Renal cortical epithelial cell (primary cell): ENCODE measurements around the gene KNSTRN. TPM values are rescaled to one million over a fixed set of nuclear protein-coding genes. Genes with fewer than 3 reads are reported as not detected.
A peak's percentile ranks its signal among the peaks of the same experiment; 100 is the strongest.

Source experiments
- DNase-seq: peaks from one replicate; pipeline ENCODE4 v3.0.0-alpha.2; 2011; ENCODE audit warnings: low read depth
- total RNA-seq: library from RNA; depleted of rRNA; stranded (reverse); fragments of >200 nt; gene quantifications from 2 replicates; pipeline ENCODE4 v1.2.3, GENCODE V29; 2014

Gene KNSTRN
- total RNA-seq, 1 donor from 2014 or later = 34.2 TPM

DNA sequence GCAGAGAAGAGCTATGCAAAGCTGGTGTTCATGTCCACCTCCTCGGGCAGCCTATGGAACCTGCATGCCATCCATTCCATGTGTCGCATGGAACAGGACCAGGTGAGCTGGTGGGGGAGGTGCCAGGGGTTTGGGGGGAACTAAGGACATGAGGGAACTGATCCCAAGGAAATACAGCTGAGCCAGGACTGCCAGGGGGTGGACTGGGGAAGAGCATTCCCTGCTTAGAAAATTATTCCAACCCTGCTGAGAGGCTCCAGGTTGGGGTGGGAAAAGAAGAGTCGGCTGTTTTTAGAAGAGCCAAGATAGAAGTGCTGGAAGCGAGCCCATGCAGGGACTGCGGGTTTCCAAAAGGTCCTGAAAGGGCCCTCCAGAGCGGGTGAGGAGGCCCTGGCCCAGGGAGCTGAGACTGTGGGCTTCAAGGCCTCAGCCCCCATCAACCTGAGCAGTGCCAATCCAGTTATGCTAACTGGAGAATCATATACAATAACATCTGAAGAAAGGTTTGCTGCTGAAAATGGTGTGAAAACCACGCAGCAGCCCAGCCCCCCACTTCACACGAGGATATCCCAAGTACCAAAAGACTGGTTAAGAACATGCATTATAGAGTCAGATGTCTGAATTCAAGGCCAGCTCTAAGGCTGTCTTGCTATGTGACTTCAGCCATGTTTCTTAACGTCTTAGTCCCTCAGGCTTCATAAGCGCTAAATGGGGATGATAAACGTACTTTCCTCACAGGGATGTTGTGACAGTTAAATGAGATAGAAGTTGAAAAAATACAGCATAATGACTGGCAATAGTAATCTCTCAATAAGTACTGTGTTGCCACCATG, 16.7 kb upstream of the KNSTRN start:
- DNase-seq = no peak

DNA sequence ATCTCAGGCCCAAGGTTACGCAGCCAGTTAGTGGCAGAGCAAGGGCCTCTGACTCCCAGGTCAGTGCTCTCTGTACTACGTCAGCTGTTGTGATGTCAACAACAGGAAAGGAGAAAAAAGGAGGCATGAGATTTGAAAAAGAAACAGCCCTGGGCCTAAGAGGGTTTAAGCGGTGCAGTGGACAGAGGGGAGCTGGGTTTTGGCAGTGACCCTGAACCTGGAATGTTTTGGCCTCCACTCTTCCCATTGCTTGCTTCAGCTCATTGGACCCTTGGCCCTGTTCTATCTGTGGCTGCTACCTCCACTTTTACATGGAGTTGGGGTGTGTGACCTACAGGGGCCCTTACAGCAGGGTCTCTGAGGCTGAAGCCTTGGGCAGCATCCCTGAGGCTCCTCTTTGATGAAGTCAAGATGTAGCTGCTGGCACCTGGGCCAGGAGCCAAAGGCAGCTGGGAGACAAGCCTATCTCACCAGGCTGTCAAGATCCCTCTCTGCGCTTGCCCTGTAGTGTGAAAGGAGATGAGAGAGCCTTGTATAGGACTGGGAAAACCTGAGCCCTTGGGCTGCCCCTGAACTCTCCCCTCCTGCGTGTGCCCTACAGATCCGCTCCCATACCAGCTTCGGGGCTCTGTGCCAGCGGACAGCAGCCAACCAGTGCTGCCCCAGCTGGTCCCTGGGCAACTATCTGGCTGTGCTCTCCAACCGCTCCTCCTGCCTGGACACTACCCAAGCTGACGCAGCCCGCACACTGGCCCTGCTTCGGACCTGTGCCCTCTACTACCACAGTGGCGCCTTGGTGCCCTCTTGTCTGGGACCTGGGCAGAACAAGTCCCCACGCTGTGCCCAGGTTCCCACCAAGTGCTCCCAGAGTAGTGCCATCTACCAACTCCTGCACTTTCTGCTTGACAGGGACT, 15.8 kb upstream of the KNSTRN start:
- DNase-seq = no peak

DNA sequence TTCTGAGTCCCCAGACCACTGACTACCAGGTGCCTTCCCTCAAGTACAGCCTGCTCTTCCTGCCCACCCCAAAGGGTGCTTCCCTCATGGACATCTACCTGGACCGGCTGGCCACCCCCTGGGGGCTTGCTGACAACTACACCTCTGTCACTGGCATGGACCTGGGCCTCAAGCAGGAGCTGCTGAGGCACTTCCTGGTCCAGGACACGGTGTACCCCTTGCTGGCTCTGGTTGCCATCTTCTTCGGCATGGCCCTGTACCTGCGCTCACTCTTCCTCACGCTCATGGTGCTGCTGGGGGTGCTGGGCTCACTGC, 15.2 kb upstream of the KNSTRN start:
- DNase-seq = no peak

DNA sequence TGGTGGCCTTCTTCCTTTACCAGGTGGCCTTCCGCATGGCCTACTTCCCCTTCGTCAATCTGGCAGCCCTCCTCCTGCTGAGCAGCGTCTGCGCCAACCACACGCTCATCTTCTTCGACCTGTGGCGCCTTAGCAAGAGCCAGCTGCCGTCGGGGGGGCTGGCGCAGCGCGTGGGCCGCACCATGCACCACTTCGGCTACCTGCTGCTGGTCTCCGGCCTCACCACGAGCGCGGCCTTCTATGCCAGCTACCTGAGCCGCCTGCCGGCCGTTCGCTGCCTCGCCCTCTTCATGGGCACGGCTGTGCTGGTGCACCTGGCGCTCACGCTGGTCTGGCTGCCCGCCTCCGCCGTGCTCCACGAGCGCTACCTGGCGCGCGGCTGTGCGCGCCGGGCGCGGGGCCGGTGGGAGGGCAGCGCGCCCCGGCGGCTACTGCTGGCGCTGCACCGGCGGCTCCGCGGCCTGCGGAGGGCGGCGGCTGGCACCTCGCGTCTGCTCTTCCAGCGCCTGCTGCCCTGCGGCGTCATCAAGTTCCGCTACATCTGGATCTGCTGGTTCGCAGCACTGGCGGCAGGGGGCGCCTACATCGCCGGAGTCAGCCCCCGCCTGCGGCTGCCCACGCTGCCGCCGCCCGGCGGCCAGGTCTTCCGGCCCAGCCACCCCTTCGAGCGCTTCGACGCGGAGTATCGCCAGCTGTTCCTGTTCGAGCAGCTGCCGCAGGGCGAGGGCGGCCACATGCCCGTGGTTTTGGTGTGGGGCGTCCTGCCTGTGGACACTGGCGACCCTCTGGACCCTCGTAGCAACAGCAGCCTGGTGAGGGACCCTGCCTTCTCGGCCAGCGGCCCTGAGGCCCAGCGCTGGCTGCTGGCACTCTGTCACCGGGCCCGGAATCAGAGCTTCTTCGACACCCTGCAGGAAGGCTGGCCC, 14.6 kb upstream of the KNSTRN start:
- DNase-seq = peak; percentile 72

DNA sequence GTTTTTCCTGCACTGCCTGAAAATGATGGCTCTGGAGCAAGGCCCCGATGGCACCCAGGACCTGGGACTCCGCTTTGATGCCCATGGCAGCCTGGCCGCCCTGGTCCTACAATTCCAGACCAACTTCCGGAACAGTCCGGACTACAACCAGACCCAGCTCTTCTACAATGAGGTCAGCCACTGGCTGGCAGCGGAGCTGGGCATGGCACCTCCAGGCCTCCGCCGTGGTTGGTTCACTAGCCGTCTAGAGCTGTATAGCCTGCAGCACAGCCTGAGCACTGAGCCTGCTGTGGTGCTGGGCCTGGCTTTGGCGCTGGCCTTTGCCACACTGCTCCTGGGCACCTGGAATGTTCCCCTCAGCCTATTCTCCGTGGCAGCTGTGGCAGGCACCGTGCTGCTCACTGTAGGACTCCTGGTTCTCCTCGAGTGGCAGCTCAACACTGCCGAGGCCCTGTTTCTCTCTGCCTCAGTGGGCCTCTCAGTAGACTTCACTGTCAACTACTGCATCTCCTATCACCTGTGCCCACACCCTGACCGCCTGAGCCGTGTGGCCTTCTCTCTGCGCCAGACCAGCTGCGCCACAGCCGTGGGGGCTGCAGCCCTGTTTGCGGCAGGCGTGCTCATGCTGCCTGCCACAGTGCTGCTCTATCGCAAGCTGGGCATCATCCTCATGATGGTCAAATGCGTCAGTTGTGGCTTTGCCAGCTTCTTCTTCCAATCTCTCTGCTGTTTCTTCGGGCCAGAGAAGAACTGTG, 13.6 kb upstream of the KNSTRN start:
- no peak for DNase-seq

DNA sequence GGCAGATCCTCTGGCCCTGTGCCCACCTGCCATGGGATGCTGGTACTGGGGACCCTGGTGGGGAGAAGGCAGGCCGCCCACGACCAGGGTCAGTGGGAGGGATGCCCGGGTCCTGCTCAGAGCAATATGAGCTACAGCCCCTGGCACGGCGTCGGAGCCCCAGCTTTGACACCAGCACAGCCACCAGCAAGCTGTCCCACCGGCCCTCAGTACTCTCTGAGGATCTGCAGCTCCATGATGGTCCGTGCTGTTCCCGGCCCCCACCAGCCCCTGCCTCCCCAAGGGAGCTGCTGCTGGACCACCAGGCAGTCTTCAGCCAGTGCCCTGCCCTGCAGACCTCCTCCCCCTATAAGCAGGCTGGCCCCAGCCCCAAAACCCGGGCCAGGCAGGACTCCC, 13.0 kb upstream of the KNSTRN start:
- DNase-seq = no peak

DNA sequence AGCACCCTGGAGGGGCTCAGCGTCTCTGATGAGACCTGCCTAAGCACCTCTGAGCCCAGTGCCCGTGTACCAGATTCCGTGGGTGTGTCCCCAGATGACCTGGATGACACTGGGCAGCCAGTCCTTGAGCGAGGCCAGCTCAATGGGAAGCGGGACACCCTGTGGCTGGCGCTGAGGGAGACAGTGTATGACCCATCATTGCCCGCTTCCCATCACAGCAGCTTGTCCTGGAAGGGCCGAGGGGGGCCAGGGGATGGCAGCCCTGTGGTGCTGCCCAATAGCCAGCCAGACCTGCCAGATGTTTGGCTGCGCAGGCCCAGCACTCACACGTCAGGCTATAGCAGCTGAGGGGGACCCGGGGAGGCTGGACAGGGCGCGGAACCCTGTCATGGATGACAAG, 12.6 kb upstream of the KNSTRN start:
- no peak for DNase-seq

DNA sequence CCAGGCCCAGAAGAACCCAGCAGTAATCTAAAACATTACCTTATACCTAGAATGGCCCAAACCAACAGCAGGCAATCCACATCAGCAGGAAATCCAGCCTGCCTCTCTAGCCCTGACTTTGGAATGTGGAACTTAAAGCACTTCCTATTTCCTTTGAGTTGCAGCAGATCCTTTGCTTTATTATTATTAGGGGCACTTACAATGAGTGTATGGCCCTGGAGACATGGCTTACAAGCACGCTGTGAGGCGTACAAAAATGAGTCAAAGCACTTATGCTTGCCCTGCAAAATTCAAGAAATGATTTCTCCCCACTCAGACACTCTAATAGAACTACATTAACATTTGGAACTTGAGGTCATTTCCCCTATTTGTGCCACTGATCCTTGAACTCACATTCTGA, 9.5 kb upstream of the KNSTRN start:
- no peak for DNase-seq

DNA sequence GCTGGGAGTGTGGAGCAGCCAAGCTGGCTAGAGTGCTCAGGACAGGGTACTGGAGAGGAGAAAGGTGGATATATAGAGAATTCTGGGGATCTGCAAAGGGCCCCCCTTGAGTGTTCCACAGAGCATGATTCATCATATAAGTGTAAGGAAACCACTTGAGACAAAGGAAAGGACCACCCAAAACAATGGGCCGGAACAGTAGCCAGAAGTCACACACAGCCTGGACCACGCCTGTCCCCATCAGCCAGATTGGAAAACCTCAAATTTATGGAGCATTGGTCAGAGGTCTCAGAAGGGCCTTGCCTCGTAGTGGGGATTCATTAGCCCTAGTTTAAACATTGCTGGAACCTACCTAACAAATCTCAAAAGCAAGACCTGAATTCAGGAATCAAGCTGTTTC, 4.9 kb upstream of the KNSTRN start:
- no peak for DNase-seq

DNA sequence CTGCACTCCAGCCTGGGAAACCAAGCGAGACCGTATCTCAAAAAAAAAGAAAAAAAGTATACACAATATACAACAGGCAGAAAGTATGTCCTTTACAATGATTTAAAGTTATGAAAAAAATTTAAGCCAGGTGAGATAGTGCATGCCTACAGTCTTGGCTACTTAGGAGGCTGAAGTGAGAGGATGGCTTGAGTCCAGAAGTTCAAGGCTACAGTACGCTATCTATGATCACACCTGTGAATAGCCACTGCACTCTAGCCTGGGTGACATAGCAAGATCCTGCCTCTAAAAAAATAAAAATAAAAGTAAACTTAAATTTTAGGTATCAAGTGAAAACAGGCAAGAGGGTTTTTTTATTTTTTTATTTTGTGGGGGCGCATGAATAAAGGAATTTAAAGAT, 3.1 kb upstream of the KNSTRN start:
- DNase-seq = no peak

DNA sequence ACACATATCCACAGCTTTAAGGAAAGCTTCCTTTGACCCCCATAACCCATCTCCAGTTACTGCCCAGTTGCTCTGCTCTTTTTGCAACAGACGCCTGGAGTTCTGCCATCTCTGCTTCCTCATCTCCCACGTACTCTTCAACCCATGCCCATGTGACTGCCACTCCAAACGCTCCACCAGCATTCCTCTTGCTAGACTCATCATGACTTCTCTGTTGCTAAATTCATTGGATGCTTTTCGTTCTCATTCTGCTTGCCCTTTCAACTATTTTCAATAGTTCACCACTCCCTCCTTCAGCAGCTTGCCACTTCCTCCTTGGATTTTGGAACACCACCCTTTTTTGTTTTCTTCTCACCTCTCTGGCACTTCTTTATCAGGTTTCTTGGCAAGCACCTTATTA, 2.7 kb upstream of the KNSTRN start:
- peak; percentile 92 for DNase-seq

DNA sequence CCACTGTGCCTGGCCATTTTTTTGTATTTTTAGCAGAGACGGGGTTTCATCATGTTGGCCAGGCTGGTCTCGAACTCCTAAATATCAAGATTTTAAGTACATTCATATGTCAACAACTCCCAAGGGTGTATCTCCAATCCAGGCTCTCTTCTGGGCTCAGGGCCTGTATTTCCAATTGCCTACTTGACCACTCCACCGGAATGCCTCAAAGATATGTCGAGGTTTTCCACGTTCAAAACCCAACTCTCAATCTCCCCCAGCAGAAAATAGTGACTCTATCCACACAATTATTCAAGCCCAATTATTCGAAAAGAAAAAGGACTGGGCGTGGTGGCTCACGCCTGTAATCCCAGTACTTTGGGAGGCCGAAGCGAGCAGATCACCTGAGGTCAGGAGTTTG, 1.9 kb upstream of the KNSTRN start:
- no peak for DNase-seq

DNA sequence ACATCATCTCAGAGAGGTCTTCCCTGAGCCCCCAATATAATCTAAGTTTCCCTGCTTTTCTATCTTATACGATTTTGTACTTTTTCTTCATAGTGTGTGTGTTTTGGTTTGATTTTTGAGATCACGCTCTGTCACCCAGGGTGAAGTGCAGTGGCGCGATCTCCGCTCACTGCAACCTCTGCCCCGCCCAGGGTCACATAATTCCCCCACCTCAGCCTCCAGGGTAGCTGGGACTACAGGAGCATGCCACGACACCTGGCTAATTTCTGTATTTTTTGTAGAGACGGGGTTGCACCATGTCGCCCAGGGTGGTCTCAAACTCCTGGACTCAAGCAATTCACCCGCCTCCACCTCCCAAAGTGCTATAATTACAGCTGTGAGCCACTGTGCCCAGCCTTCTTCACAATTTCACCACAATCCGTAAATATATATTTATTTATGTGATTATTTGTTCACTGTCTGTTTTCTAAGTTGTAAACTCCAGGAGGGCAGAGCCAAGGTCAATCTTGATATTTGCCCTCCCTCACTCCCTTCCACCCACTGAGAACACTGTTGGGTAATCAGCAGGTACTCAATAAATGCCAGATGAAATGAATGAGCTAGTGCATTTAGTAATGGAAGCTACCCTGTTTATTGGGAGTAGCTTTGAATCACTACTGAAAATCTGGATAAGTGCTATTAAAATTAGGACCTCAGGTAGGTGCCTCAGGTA, 547 bp upstream of the KNSTRN start:
- no peak for DNase-seq

DNA sequence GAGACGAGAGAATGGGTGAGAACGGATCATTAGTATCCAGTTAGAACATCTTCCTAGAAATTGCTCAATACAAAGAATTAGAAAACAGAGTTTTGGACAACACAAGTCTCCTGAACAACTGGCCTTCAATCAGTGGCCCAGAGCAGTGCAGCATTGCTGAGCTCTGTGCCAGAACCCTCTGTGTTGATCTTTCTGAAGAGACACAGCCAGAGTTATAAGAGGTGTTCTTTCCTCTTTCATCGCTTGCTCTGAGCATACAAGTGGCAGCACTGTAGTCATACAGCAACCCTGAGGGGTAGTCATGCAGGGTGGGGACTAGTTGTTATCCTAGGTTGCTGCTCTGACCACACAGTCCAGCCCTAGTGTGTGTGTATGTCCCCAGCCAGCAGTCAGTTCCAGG, 4.0 kb downstream of the KNSTRN start:
- no peak for DNase-seq

DNA sequence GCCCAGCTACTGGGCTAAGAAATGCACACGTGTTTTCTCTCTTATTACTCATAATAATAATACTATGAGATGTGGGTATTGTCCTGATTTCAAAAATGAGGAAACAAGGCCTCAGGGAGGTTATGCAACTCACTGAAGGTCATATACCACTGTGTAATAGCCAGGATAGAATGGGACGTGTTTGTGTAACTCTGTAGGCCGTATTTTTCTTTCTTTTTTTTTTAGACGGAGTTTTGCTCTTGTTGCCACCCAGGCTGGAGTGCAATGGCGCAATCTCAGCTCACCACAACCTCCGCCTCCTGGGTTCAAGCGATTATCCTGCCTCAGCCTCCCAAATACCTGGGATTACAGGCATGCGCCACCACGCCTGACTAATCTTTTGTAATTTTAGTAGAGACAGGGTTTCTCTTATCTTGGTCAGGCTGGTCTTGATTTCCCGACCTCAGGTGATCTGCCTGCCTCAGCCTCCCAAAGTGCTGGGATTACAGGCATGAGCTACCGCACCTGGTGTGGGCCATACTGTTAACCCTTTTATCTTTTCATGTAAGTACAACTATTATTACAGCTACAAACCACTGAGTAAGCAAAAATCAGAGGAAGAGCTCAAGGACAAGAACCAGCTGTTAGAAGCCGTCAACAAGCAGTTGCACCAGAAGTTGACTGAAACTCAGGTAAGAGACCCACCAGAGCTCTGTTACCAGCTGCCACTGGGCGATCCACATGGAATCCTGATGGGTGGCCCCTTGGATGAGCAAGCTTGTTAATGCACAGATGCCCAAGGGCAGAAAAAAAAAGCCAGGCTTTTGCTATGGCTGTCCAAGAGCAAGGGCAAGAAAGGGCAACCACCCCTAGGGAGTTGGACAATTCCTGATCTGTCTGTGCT, 6.7 kb downstream of the KNSTRN start:
- no peak for DNase-seq

DNA sequence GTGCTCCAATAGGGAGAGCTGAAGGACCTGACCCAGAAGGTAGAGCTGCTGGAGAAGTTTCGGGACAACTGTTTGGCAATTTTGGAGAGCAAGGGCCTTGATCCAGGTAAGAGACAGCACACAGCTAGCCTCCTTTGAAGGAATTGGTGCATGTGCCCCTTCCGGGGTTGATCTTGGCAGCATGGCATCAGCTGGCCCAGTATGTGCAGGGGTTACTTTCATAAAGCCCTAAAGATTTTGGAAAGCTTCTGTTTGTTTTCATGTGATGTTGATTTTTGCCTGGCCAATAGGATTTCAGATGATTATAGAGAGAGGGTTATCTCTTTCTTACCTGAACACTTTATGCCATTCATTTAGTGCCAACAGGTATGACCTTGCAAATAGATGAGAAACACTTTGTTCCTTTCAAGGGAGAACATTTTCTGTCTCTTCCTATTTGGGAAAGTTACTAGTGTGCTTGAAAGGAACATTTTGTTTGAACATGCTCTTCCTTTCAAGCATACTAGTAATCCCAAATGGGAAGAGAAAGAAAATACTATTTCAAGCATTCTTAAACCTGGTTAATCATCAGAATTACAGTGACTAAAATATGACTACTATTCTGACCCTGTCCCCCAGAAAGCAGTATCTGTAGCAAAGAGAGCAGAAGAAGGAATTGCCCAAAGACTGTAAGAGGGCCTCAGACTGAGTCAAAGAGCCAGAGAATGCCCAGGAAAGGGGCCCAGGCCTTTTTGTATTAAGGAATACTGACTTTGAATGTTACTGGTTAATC, 7.5 kb downstream of the KNSTRN start:
- DNase-seq = no peak

DNA sequence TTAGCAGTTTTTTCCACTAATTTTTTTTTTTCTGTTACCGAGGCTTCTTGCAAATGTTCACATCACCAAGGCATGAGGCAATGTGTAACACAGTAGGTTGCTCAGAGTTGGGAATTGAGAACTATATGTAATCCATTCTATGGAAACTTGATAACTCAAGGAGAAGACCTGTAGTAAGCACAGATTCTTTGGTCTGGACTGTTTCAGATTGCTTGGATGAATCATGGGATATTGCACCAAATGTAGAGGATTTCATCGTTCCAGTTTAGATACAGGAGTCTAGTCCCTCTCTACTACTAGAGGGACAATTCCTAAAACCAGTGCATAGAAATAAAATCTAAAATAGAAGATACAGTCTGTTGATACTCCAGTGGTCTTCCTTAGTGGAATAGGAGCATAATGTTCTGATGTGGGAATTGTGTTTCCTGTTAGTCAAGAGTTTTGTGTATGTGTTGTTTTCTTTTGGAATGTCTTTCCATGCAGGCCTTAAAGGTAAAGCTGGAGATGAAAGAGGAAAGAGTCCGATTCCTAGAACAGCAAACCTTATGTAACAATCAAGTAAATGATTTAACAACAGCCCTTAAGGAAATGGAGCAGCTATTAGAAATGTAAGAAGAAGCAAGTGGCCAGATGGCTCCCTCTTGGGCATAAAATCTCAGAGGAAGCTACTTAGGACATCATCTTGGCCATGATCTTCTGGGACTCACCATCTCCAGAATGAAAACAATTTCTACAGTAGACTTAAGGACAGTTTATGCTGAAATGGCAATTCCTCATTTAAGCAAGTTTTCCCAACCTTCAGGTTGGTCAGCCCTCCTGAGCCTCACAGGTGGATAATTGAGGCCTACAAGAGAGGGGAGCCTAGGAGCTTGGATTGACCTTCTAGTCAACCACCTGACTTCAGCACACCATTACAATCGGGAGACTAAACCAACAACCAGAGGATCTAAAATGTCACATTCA, 10.7 kb downstream of the KNSTRN start:
- peak; percentile 69 for DNase-seq
